Ureter (tissue), 1 donor: ENCODE data around the gene STXBP3. TPM values are rescaled to one million over a fixed set of nuclear protein-coding genes. Genes with fewer than 3 reads are reported as not detected.

Source experiments
- DNase-seq: peaks from one replicate; pipeline ENCODE4 v3.0.0-alpha.2; 2020; ENCODE audit warnings: low spot score
- total RNA-seq: library from RNA; stranded (reverse); gene quantifications from one replicate; pipeline ENCODE4 v1.2.4, GENCODE V29; 2023
- donor health status: DM: yes; HTN: yes; CAD: no.

The STXBP3 gene
- total RNA-seq, 1 donor from 2014 or later: 59.3 TPM

DNA sequence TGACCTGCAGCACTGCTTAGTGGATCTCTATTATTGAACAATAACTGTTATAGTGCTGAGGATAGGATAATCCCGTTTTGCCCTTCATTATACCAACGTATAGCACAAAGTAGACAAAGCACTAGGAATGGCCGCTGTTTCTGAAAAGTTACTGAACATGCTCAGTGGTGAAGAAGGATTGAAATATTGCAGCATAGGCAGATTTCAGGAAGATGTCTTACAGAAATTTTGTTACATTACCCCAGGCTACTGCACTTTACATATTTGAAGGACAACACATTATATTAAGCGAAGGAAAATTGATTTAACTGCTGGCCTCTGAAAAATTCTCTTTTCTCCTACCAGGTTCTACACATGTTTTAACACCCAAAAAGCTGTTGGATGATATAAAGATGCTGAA, 62.0 kb downstream of the STXBP3 start:
- no peak for DNase-seq

GRCh38 chr1:108811611-108812010, 65.1 kb downstream of the STXBP3 start:
- DNase-seq: no peak

- no peak for DNase-seq
These were observed 66.9 kb downstream of the STXBP3 start for GRCh38 chr1:108813326-108813725.

- DNase-seq: no peak
These were observed 68.1 kb downstream of the STXBP3 start for GRCh38 chr1:108814343-108815125.

DNA sequence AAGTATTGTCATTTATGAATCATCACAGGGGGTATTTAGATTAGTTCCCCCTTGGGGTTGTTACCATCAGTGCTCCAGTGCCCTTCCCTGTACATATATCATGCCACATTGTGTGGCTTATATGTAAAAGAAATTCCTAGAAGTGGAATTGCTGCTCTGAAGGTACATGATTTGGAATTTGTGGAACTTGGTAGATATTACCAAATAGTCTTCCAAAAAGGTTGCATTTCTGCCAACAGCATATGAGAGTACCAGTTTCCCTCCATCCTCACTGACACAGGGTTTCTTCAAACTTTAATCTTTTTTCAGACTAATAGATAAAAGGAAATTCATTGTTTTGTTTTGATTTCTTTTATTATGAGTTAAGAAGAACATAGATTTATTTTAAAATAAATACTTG, 69.1 kb downstream of the STXBP3 start:
- no peak for DNase-seq

DNA sequence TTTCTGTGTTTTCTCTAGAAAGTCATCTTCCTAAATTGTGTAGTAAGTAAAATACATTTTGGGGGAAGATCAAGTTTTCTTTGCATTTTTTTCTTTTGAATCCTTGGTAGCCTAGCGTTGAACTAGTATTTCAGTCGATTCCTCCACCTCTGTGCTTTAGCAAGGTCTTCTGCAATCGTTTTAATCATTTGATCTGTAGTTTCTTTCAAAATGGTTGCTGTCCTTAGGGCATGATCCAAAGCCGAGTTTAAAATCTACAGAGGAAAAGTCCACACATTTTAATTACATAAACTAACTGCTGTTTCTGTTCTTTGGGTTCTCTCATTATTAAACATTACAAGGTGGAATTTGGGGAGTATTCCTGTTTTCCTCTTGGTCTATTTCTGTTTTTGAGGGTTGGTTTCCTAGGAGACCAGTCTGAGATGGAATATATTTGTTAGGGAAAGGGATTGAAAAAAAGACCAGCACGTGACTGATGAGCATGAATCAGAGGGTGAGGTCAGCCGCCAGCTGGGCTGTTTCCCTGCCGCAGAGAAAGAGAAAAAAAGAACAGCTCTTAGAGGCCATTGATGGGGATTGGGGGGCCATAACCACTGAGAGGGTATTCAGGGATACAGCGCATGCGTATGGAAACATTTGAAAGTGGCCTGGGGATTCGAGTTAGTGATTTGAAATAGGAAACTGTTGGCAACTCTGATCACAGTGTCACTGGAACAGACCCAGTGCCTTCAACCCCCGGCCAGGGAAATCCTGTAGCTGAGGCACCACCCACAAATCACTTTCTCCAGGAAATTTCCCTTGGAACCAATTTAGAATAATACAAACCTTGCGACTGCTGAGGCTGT, 69.8 kb downstream of the STXBP3 start:
- DNase-seq: peak; percentile 72

DNA sequence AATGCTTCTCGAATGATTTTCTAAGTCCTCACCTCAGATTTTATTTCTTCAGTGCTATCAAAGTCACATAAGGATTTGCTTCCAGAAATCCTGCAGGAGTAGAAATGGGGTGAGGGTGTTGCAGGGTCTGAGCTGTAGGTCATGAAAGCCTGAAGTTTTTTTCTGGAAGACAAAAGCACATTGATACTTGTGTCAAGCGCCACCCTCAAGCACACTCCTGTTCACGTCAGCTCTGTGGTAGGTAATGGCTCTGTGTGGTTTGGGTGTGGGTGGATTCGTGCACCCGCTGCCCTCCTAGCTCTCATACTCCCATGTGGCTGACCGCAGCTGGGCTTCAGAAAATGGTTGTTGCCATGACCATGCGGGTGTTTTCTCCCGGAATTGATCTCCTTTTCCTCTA, 70.5 kb downstream of the STXBP3 start:
- DNase-seq: no peak

- DNase-seq: no peak
These were observed 71.3 kb downstream of the STXBP3 start for GRCh38 chr1:108817811-108818210.

DNA sequence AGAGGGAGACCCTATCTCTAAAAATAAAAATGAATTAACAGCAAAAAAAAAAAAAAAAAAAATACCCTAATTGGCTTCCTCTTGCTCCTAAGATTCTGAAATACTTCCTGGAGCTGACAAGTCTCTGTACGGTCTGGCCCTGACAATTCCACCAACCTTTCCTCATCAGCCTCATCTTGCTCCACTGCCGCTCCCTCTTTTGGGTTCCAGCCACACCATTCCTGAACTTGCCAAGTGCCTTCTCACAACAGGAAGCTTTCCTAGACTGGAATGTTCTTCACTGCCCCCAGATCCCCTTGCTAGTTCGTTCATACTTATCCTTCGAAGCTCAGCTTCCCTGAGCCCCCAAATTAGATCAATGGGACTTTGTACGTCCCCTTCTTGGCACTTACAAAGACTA, 73.4 kb downstream of the STXBP3 start:
- DNase-seq: no peak

- DNase-seq: no peak
These were observed 77.2 kb downstream of the STXBP3 start for GRCh38 chr1:108823632-108824031.

DNA sequence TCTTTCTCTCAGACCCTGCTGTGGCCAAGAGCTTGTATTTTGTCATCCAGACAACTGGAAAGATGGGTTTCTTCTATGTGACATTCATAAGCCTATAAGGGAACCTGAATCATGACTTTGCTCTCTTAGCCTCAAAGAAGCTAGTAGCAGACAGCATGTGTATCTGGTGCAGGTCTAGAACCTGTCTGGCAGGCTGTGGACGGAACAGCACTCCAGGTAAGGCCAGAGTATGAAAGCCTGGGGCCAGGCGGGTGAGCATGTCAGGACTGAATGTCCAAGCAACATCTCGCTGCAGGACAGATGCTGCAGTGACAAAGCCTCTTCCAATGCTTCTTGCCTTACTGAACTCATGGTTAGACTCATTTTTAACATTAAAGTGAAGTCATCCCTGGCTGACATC, 77.6 kb downstream of the STXBP3 start:
- DNase-seq: no peak

- DNase-seq: no peak
These were observed 79.7 kb downstream of the STXBP3 start for GRCh38 chr1:108826081-108826635.

DNA sequence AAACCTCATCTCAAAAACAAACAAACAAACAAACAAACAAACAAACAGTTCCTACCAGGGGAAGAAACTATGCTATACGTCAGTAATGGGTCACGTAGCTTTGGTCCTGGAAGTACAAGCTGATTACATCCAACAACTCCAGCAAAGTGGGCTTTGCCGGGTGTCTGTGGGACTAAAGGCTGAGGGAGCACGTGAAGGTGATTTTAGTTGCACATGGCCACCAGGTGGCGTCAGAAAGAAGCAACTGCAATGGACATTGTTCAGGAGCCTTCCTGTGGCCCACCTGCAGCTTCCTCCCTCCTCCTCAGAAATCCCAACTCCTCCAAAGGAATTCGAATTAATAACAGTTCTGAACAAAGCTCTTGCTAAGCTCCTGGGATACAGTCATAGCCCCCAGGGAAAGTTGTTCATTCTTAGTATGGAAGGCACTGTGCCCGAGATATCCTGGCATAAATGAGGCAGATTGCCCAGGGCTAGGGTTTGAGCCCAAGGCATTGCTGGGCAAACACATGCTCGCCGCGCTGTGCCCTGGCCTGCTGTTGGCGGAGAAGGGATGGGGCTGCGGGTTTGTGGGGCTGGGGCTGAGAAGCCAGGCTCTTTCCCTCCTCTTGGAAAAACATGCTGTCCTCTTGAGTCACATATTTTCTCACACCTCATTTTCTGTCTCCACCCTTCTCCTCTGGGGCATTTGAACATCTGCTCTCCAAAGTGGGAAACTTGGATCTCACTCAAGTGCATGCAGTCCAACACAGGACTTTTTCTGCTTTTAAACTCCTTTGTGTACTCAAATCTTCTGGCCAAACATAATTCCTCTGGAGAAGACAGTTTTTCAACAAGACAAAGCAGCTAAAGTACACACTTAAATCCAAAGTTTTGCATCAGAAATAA, 81.8 kb downstream of the STXBP3 start:
- DNase-seq: peak; percentile 81

DNA sequence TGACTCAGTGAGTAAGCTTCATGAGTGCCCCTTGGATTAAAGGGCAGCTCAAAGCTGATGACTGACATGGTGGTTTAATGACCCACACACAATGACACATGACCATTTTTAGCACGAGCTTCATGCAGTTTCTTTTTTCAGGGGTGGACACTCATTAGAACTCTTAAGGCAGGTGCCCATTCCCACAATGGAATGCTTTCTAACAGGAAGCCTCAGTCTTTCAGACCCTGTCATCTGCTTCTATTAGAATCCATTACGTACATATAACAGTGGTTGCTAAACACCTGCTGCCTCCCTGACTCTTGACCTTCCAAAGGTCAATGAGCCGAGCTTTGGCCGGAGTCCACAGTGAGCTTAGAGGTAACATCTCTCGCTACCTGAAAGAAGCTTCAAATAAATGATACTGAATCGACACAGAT, 83.0 kb downstream of the STXBP3 start:
- DNase-seq: no peak

GRCh38 chr1:108830119-108831008, 83.9 kb downstream of the STXBP3 start:
- DNase-seq: peak; percentile 79

GRCh38 chr1:108831225-108831624, 84.8 kb downstream of the STXBP3 start:
- DNase-seq: no peak

GRCh38 chr1:108832929-108833328, 86.5 kb downstream of the STXBP3 start:
- no peak for DNase-seq

DNA sequence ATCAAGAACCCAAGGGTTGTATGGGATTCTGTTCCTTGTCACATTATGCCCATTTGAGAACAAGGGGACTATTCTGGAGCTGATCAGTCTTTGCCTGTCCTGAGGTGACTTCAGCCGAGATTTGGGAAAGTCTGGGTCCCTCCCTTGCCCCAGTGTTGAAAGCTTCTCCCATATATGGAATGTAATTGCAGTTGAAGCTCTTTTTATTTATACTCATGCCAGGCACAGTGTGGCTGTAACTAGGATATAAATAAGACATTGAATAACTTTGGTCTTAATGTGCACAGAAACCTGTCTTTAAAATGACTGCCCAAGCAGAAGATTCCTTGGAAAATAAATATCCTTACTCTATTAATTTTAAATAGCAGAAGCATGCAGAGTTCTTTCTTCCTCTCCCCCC, 95.2 kb downstream of the STXBP3 start:
- no peak for DNase-seq

GRCh38 chr1:108842525-108843181, 96.2 kb downstream of the STXBP3 start:
- no peak for DNase-seq
